C4-2B (cell line): Measurements from ENCODE around the gene NPAS3.

ENCODE experiments used
- H3K27ac ChIP-seq: fragments of 450-650 bp; 2 replicates; pipeline ENCODE4 v1.5.1; 2017
- CTCF ChIP-seq: fragments of 450-650 bp; conservative IDR thresholded peaks from 2 replicates; pipeline ENCODE4 v1.5.1; 2017; ENCODE audit warnings: mild to moderate bottlenecking
- ZFX ChIP-seq: fragments of 450-650 bp; IDR thresholded peaks from 2 replicates; pipeline ENCODE4 v1.6.1; 2017

The NPAS3 gene

DNA sequence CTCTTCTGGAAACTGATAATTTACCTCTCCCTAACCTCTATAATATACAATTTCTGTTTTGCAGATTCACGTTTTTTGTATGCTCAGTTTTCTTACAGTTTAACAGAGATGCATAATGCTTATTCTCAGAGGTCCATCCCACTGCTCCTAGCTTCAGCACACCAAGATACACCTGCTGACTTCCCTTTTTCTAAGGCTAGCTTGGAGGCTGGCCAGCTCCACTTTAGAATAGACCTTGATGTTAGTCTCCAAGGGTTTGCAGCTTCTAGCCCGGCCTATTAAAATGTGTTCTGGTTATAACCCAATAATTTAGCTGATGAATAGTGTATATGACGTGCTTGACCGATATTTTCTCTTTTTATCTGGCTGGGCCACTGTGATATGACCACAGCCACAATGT lies 751.0 kb downstream of the NPAS3 start:
- TF ChIP-seq ZFX (no peak), CTCF (no peak)
- no peak overlapping the region for H3K27ac ChIP-seq

- no peak for TF ChIP-seq ZFX
- no peak for TF ChIP-seq CTCF
- no peak overlapping the region for H3K27ac ChIP-seq
Observed at GRCh38 chr14:33691907-33692306, 753.2 kb downstream of the NPAS3 start.

DNA sequence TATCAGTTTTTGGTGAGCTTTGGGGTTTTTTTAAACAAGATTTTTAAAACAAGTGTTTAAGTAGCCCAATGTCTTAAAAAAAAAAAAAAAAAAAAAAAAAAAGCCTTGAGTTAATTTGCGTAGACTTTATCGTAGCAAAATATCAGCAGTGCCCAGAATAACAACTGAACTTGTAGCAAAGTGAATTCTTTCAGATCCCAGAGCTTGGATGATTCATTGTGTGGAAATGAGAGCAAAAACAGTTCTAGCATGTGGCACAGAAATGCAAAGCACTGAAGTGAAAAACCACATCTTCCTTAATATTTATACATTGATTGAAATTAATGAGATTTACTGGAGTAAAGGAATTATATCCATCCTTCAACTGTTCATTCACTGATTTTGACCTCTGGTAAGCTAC lies 754.1 kb downstream of the NPAS3 start:
- no peak for TF ChIP-seq ZFX
- no peak for TF ChIP-seq CTCF
- H3K27ac ChIP-seq = no peak overlapping the region

DNA sequence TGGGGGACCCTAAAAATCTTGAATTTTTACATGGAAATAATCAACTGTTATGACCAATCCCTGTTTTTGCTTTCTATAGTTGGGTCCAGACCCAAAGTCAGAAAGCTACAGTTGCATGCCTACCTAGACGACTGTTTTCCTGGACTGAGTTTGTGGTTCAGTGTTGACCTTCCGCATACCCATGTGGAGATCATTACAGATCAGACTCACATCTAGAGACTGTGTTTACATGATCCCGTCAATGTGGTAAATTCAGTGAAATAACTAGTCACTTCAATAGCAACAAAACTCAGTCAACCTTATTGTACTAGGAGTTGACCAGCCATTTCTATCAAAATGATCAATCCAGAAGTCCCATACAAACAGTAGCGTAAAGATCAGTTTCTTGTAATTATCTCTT lies 754.6 kb downstream of the NPAS3 start:
- TF ChIP-seq ZFX (no peak), CTCF (no peak)
- no peak overlapping the region for H3K27ac ChIP-seq

- TF ChIP-seq CTCF = no peak
- TF ChIP-seq ZFX = no peak
- H3K27ac ChIP-seq = no peak overlapping the region
Observed at GRCh38 chr14:33696165-33696564, 757.5 kb downstream of the NPAS3 start.

- no peak overlapping the region for H3K27ac ChIP-seq
- TF ChIP-seq CTCF (no peak), ZFX (no peak)
Observed at GRCh38 chr14:33699300-33699983, 760.8 kb downstream of the NPAS3 start.

DNA sequence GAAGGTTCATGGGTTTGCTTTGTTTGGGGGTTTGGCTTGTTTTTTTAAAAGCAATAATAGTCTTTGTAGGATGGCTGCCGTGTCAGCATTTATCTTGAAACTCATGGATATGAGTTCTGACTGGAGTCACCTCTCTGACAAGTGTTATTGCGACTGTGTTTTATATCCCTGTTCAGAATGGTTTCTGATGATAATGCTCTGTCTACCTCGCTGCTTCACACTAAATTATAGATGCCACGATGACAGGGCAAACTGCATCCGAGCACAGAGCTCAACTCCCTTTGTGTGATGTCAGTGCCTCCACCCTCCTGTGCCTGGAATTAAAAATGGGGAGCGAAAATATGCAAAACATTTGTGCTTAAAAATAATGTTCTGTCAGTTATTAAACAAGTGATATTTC lies 761.4 kb downstream of the NPAS3 start:
- H3K27ac ChIP-seq = no peak overlapping the region
- TF ChIP-seq CTCF (no peak), ZFX (no peak)
